DND-41 (cell line): ENCODE data around the gene XRCC5.

ENCODE experiments used
- CTCF ChIP-seq: IDR thresholded peaks from 2 replicates; pipeline ENCODE4 v1.5.1; 2012; ENCODE audit warnings: borderline replicate concordance, low read length, moderate library complexity, mild to moderate bottlenecking; ENCODE audit not compliant: poor library complexity, severe bottlenecking; ENCODE audit errors: extremely low read depth
- EZH2 ChIP-seq: IDR thresholded peaks from 3 replicates; pipeline ENCODE4 v1.6.1; 2012; ENCODE audit warnings: borderline replicate concordance, low read depth, mild to moderate bottlenecking, moderate library complexity, low read length, inconsistent platforms; ENCODE audit not compliant: severe bottlenecking

GRCh38 chr2:216195565-216196029 lies 86.4 kb downstream of the XRCC5 start:
- no peak for TF ChIP-seq CTCF
- TF ChIP-seq EZH2, result no peak
